HepG2 (cell line): ENCODE results near the gene KLF11. TPM values are rescaled to one million over a fixed set of nuclear protein-coding genes. Genes with fewer than 3 reads are reported as not detected.

Experiments
- CHCHD3 ChIP-seq: sonication (generic); formaldehyde crosslinking; IDR thresholded peaks from 2 replicates; pipeline ENCODE4 v1.8.0; 2022; ENCODE audit warnings: mild to moderate bottlenecking, missing genetic modification reagents, moderate library complexity
- EEA1 ChIP-seq: sonication (generic); formaldehyde crosslinking; IDR thresholded peaks from 2 replicates; pipeline ENCODE4 v1.5.1; 2020; ENCODE audit warnings: mild to moderate bottlenecking, missing genetic modification reagents, borderline replicate concordance
- FOXO1 ChIP-seq: sonication (generic); formaldehyde crosslinking; IDR thresholded peaks from 2 replicates; pipeline ENCODE4 v1.4.0; 2020; ENCODE audit warnings: missing genetic modification reagents
- GATA4 ChIP-seq: sonication (generic); IDR thresholded peaks from 2 replicates; pipeline ENCODE4 v1.6.1; 2016; ENCODE audit warnings: antibody characterized with exemption, low read depth, borderline replicate concordance
- HNRNPUL1 ChIP-seq: fragments of 200-400 bp; formaldehyde crosslinking; IDR thresholded peaks from 2 replicates; pipeline ENCODE4 v1.6.1; 2017; ENCODE audit warnings: low read depth, mild to moderate bottlenecking, low read length, moderate library complexity
- KAT8 ChIP-seq: IDR thresholded peaks from 2 replicates; pipeline ENCODE4 v1.6.1; 2016; ENCODE audit warnings: missing genetic modification reagents, missing compliant biosample characterization
- KDM4B ChIP-seq: sonication (generic); formaldehyde crosslinking; IDR thresholded peaks from 2 replicates; pipeline ENCODE4 v1.4.0; 2020; ENCODE audit warnings: missing genetic modification reagents
- KLF13 ChIP-seq: sonication (generic); formaldehyde crosslinking; IDR thresholded peaks from 2 replicates; pipeline ENCODE4 v1.4.0; 2020; ENCODE audit warnings: mild to moderate bottlenecking, missing genetic modification reagents
- NONO ChIP-seq, 2 experiments: fragments of 450-650 bp in 1 of 2; sonication (generic) in 1 of 2; formaldehyde crosslinking in 1 of 2; IDR thresholded peaks in 1 of 2; conservative IDR thresholded peaks in 1 of 2; 2 replicates each; pipeline versions ENCODE4 v1.6.1 to v1.8.0; 2017 to 2022; ENCODE audit warnings: mild to moderate bottlenecking in 1 of 2, missing genetic modification reagents in 1 of 2, moderate library complexity in 1 of 2
- RFX3 ChIP-seq: IDR thresholded peaks from 2 replicates; pipeline ENCODE4 v1.6.1; 2016; ENCODE audit warnings: missing biosample characterization, missing genetic modification reagents
- TCF12 ChIP-seq, 2 experiments: fragments of 450-650 bp in 1 of 2; sonication (generic) in 1 of 2; formaldehyde crosslinking in 1 of 2; IDR thresholded peaks; 2 replicates each; pipeline versions ENCODE4 v1.6.1 to v1.8.0; 2017 to 2022; ENCODE audit warnings: antibody characterized with exemption in 1 of 2, mild to moderate bottlenecking in 1 of 2, missing genetic modification reagents in 1 of 2, moderate library complexity in 1 of 2
- THAP8 ChIP-seq: sonication (generic); formaldehyde crosslinking; IDR thresholded peaks from 2 replicates; pipeline ENCODE4 v1.5.1; 2020; ENCODE audit warnings: missing genetic modification reagents, mild to moderate bottlenecking, borderline replicate concordance
- XRCC5 ChIP-seq: fragments of 200-400 bp; formaldehyde crosslinking; optimal IDR thresholded peaks from 2 replicates; pipeline ENCODE3; 2017; ENCODE audit warnings: mild to moderate bottlenecking, low read length
- ZBTB21 ChIP-seq: sonication (generic); formaldehyde crosslinking; IDR thresholded peaks from 2 replicates; pipeline ENCODE4 v1.4.0; 2020; ENCODE audit warnings: missing genetic modification reagents
- ZBTB3 ChIP-seq: sonication (generic); formaldehyde crosslinking; IDR thresholded peaks from 2 replicates; pipeline ENCODE4 v1.4.0; 2020; ENCODE audit warnings: low read depth, mild to moderate bottlenecking, moderate library complexity, missing genetic modification reagents, borderline replicate concordance
- ZBTB34 ChIP-seq: sonication (generic); formaldehyde crosslinking; IDR thresholded peaks from 2 replicates; pipeline ENCODE4 v1.8.0; 2022; ENCODE audit warnings: mild to moderate bottlenecking, missing genetic modification reagents
- ZNF142 ChIP-seq: sonication (generic); formaldehyde crosslinking; IDR thresholded peaks from 2 replicates; pipeline ENCODE4 v1.4.0; 2020; ENCODE audit warnings: missing genetic modification reagents
- ZNF180 ChIP-seq: sonication (generic); formaldehyde crosslinking; IDR thresholded peaks from 2 replicates; pipeline ENCODE4 v1.4.0; 2020; ENCODE audit warnings: low read depth, missing genetic modification reagents, borderline replicate concordance
- ZNF276 ChIP-seq: sonication (generic); formaldehyde crosslinking; IDR thresholded peaks from 2 replicates; pipeline ENCODE4 v1.4.0; 2020; ENCODE audit warnings: mild to moderate bottlenecking, low read depth, missing genetic modification reagents
- polyA plus RNA-seq, 8 experiments: library from polyadenylated mRNA; depleted of rRNA in 3 of 8; stranded (reverse) in 7 of 8; unstranded in 1 of 8; fragments of >200 nt; fragmentation: Illumina TruSeq in 4 of 8; extraction: Trizol in 4 of 8; gene quantifications; 2 replicates each; pipeline versions ENCODE4 v1.2.1 to v1.2.3, GENCODE V29; 2011 to 2016; ENCODE audit warnings: low read depth in 4 of 8, missing spikeins in 1 of 8, mixed read lengths in 1 of 8; ENCODE audit not compliant: insufficient read depth in 1 of 8
- total RNA-seq, 5 experiments: library from RNA; depleted of rRNA; stranded (reverse); fragments of >200 nt; fragmentation: Illumina TruSeq; extraction: Trizol; gene quantifications; 2 replicates each; pipeline ENCODE4 v1.2.3, GENCODE V29; 2016; ENCODE audit warnings: low read depth in 1 of 5

Gene KLF11
- total and polyA plus RNA-seq, 2 of the 13 experiments (the other 11 are each of a cell fraction or from before 2014, with no cell fraction given), result 2.5 to 11.8 TPM

- TF ChIP-seq ZNF142 (CRISPR knock-in tag) (no peak), HNRNPUL1 (no peak), FOXO1 (CRISPR knock-in tag) (no peak), THAP8 (CRISPR knock-in tag) (no peak), ZBTB3 (no peak; the same call in 1 of the 2 replicates), ZNF276 (CRISPR knock-in tag) (no peak), TCF12 (IDR thresholded peaks at IDR 0.05) (no peak), TCF12 (CRISPR knock-in tag; IDR thresholded peaks at IDR 0.05) (peak; percentile 37; the same call in 1 of the 2 replicates), NONO (IDR thresholded peaks at IDR 0.05) (no peak), NONO (CRISPR knock-in tag; conservative IDR thresholded peaks at IDR 0.05) (no peak), KDM4B (CRISPR knock-in tag) (no peak), EEA1 (CRISPR knock-in tag) (no peak), ZNF180 (CRISPR knock-in tag) (no peak), CHCHD3 (CRISPR knock-in tag) (no peak), ZBTB34 (CRISPR knock-in tag) (0 out of 2 replicates have a peak, but pooled peaks have one; percentile 15), RFX3 (CRISPR knock-in tag) (no peak), ZBTB21 (CRISPR knock-in tag) (no peak), KLF13 (CRISPR knock-in tag) (no peak), GATA4 (no peak), KAT8 (CRISPR knock-in tag) (no peak), XRCC5 (no peak)
Observed at GRCh38 chr2:10042301-10043161, 819 bp upstream of the KLF11 start (continued).
